Measurements from ENCODE around the gene SLC36A3.
"Not testable (repeated sequence)": the region's sequence is repeated elsewhere in the genome, so short reads cannot be mapped to it uniquely, and the experiment has no call there.

SLC36A3 gene

DNA sequence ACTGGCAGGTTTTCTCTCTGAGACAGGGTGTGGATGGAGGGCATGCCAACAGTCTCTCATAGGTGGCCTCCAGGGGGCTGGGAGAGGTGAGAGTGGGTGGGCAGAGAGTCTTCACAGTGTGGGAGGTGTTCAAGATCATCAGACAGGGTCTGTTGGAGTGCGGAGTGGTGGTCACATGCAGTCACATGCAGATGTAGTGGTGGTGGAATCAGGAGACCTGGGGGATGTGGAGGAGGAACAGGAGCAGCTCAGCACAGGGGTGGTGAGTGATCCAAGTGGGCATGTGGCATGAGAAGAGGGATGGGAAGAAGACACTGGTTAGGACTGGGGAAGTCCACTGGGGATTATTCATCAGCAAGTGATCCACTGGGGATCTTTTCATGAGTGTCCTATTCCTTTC is 44.8 kb downstream of the SLC36A3 start:
- no peak for DNase-seq

DNA sequence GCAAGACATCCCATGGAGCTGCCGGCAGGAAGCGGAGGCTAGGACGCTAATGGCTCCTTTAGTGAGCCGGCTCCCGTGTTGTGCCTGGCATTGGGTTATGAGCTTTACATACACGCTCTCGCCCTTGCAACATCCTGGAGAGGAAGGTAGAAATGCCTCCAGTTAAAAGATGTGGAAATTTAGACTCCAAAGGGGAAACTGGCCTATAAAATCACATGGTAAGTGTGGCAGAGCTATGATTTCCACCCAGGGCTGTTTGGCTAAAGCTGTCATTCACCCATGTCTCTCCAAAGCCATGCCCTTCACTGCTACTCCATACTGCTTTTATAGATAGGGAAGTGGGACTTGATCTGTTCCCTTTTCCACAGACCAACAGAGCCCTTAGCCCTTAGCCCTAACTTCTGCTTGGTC is 45.4 kb downstream of the SLC36A3 start:
- DNase-seq, result no peak

DNA sequence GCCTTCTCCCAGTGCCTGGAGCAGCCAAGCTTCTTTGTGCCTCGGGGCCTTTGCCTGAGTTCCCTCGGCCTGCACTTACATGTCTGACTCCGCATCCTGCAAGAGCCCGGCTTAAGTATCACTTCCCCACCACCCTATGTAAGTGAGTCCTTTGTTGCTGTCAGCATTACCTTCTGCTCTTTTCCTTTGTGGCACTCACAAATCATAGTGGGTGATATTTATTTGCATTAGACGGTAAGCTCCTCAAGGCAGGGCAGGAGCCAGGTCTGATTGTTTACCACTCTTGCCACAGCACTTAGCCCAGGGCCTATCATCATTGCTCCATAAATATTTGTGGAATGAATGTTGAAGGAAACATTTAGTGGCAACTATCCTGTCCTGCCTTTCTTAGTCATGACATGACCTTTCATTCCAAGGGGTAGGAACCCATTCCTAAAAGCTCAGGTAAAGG is 45.8 kb downstream of the SLC36A3 start:
- DNase-seq, result no peak

DNA sequence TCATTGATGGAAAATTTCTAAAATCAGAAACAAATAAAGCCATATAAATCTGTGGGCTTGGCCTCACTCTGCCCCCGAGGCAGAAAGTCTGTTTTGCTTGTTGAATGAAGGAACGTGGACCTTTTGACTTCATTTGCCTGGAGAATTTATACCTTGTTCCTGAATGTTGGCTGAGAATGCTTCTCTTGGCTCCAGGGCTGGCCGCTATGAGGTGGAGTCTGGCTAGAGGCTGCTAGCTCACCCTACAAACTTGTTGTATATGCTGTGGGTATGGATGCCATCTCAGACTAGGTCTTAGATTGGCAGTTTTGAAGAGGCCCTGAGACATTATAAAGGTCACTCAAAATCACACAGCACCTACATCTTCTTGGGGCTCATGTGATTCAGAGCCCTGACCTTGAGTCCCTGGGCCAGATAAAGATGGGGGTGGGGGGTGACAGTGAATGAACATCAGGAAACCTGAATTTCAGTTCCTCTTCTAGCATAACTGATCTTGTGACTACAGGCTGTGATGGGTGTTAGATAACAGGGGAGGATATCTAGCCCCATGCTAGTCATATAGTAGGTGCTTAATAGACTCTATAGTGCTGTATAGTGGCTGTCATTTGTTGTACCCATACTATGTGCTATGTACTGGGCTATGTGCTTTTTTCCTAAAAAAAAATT is 47.8 kb downstream of the SLC36A3 start:
- DNase-seq, result no peak

DNA sequence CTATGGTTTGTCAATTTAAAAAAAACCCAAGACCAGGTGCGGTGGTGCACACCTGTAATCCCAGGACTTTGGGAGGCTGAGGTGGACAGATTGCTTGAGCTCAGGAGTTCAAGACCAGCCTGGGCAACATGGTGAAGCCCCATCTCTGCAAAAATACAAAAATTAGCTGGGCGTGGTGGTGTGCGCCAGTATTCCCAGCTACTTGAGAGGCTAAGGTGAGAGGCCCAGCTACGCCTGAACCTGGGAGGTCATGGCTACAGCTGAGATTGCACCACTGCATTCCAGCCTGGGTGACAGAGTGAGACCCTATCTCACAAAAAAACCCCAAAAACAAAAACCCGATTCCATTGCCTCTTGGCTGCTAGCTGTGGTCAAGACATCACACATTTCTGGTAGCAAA is 48.6 kb downstream of the SLC36A3 start:
- not testable (repeated sequence) for DNase-seq

DNA sequence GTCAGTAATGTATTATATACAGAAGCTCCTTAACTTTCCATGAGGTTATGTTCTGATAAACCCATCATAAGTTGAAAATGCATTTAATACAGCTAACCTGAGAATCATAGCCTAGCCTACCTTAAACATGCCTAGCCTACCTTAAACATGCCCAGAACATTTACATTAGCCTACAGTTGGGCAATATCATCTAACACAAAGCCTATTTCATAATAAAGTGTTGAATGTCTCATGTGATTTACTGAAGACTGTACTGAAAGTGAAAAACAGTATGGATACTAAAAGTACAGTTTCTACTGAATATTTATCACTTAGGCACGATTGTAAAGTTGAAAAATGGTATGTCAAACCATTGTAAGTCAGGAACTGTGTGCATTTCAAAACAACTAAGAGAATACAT is 49.0 kb downstream of the SLC36A3 start:
- DNase-seq, result no peak

DNA sequence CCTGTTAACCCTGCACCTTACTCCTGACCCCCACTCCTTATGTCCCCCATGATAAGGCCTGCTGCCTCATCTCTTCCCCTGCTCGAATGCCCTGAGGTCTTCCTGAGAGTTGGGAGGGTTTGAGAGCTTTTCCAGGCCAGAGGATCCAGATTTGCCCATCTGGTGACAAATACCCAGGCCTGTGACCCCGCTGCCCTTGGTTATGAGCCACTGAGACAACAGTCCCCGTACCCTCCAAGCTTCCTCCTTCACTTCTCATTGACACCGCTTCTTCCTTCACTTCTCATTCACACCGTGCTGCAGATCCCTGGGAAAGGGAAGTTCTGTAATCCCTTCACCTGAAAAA is 50.0 kb downstream of the SLC36A3 start:
- no peak for DNase-seq

DNA sequence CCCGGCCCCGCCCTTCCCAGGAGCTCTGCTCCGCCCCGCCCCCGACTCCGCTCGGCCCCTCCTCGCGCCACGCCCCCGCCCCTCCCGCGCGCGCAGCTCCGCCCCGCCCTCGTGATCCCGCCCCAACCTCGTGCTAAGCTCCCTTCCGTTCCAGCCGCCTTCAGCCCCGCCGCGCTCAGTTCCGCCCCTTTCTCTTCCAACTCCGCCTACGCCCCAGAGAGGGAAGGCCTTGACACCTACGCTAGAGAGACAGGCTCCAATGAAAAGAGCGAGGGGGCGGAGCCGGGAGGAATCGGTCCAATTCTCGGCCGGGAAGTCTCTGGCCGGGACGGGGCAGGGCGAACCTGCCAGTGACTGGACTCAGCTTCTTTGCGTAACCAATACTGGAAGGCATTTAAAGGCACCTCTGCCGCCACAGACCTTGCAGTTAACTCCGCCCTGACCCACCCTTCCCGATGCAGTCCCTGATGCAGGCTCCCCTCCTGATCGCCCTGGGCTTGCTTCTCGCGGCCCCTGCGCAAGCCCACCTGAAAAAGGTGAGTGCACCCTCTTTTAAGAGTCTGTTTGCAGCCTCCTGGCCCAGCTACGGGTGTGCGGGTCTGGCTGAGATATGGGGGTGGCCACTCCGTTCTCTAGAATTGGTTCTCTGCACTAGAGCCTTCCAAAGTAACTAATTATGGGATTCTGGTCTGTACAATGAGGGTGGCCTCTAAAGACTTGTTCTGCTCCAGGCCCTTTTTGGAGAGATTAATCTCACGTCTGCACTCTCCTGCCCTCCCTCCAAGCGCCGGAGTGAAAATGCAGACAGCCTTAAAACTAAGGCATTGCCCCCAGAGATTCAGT is 50.6 kb downstream of the SLC36A3 start, which contains the start of gene GM2A:
GM2A (plus strand) TSS at position 424 of the 843 bp plus-strand sequence; CDS start at position 456, 32 bp downstream.
- DNase-seq, result peak; percentile 99

DNA sequence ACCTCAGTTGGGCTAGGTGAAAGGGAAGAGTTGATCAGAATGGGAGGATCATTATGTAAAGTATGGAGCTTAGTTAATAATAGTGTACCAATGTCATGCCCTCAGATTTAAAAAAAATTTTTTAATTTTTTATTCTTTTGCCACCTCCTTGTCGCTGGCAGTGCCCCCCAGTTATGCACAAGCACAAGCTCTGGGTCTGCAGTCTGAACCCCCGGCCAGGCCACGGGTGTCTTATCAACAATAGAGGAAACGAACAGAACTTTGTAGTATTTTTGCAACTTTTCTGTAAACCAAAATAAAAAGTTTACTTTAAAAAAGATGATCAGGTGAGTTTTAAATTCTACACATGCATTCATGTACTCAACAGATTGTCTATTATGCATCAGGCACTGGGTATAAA is 51.9 kb downstream of the SLC36A3 start:
- no peak for DNase-seq

DNA sequence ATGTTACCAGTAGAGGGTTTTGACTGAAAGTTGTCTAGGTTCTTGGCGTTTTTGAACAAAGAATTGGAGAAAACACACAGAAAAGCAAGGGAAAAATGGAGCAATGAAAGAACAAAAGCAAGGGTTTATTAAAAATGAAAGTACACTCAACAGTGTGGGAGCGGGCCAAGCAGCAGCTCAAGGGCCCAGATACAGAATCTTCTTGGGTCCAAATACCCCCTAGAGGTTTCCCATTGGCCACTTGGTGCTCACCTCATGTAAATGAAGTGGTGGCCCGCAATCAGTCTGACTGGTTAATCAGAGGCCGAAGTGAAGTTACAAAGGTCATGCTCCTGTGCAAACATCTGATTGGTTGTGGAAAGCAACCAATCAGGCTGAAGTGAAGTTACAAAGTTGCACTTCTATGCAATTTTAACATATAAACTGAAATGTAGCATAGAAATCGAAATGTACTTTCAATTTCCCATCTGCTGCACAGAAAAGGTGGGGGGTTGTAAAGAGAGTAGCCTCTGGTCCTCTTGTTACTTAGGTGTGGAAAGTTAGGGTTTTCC is 52.5 kb downstream of the SLC36A3 start:
- DNase-seq, result no peak

DNA sequence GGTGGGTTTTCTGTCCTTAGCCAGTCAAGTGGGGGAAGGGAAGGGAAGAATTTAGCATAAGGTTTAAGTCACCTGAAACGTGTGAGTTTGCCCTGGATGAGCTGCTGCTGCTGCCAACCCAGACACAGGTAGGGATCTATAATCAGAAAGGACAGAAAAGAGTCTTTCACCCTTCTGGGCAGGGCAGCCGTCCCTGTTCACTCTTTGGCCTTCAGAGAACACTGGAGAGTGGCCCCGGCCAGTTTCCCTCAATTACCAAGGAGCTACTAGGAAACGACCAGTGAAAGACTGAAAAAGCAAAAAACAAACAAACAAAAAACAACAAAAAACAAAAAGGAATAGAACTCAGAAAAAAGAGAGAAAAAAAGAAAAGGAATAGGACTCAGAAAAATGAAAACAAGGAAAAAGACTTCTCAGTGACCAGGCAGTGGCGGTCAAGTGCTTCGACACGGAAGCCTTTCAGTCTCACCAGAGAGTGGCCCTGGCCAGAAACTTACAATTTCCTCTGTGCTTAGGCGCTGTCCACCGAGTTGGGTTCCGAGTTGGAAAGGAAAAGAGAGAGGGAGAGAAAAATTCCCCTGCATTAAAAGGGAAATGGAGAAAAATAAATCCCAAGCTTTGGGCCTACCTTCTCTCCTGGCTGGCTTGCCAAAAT is 53.1 kb downstream of the SLC36A3 start:
- DNase-seq, result no peak

DNA sequence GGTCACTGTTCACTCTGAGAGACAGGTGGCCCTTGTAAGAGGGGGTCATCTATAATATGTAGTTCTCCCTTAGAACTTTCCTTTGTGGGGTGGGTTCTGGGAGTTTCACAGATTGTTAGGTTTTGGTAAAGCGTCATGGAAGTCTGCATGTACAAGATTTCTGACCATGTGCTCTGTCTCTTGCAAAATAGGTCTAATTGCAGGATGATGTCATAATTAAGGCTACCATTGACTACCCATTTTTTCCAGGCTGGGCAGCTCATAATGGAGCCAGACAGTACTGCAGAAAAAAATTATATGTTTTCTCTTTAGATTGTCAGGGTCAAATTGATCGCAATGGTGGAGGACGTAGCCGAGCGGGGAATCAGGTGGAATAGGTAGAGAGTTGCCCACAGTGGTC is 54.3 kb downstream of the SLC36A3 start:
- DNase-seq, result no peak

DNA sequence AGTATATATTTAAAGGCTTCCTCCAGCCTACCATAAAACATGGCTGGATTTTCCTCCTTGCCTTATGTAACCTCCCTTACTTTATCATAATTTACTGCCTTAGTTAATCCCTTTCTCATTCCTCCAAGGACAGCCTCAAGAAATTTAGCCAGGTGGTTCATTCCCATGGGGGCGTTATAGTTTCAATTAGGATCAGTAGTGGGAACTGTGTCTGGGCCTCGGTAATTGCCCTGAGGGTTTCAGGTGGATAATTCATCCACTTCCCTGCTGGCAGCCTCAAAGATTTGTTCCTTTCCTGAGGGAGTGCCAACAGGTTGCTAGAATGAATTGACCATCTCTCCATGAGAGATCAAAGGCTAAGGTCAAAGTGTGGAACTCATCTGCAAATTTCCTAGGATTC is 54.9 kb downstream of the SLC36A3 start:
- DNase-seq, result no peak

DNA sequence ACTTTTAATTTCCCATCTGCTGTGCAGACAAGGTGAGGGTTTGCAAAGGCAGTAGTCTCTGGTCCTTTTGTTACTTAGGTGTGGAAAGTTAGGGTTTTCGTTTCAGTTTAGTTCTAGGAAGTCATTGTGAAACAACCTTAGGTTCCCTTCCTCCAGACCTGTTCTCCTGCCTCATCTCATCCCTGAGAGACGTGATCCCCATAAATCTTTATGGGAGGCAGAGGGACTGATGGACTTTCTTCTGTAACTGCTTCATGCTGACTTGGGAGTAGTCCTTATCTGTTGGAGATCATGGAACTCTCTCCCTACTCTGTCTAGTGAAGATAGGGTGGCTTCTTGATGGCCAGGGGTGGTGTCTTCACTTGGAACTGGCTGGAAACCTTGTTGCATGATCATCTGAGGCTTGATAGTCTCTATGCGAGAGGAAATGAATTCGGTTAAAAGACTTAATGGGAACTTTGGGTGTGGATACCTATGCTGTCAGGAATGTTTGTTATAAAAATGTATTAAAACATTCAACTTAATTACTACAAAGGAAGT is 57.8 kb downstream of the SLC36A3 start:
- DNase-seq, result no peak

DNA sequence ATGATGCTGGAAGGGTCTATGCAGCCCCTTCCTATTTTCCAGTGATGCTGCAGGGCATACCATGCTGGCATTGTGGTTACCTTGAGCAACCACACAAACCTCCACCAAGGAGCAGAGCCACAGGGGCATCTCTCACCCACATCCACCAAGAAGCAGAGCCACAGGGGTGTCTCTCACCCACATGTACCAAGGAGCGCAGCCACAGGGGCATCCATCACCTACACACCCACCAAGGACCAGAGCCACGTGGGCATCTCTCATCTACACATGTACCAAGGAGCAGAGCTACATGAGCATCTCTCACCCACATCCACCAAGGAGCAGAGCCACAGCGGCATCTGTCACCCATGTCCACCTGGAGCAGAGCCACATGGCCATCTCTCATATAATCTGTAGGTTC is 59.4 kb downstream of the SLC36A3 start:
- no peak for DNase-seq

DNA sequence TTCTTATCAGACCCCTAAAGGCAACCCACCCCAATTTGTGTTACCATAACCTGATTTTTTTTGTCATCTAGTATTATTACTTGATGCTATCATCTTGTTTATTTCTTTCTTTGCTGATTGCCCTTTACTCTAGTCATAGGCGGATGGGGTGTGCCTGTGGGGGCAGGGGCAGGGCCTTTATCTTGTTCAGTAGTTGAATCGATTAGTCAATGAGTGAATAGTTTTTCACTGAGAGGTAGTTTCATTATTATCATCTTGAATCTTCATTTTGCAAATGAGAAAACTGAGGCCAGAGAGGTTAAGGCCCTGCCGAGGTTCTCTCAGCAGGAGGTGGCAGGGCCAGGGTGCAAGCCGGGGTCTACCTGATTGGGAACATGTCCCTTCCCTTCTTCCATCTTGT is 60.0 kb downstream of the SLC36A3 start:
- DNase-seq, result no peak

DNA sequence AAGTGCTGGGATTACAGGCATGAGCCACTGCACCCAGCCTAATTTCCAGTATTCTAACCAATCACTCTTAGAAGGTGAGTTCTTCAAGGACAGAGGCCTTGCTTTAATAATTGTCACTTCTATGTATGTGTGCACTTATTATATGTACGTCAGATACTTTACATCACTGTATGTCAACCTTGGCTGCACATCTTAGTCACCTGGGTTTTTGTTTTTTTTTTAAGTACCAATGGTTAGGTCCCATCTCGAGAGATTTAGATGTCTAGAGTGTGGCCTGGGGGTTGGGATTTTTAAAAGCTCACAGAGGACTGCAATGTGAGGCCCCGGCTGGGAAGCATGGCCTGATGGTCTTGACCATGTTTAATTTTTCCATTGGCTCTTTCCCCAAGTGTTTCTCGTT is 60.4 kb downstream of the SLC36A3 start:
- DNase-seq, result no peak

DNA sequence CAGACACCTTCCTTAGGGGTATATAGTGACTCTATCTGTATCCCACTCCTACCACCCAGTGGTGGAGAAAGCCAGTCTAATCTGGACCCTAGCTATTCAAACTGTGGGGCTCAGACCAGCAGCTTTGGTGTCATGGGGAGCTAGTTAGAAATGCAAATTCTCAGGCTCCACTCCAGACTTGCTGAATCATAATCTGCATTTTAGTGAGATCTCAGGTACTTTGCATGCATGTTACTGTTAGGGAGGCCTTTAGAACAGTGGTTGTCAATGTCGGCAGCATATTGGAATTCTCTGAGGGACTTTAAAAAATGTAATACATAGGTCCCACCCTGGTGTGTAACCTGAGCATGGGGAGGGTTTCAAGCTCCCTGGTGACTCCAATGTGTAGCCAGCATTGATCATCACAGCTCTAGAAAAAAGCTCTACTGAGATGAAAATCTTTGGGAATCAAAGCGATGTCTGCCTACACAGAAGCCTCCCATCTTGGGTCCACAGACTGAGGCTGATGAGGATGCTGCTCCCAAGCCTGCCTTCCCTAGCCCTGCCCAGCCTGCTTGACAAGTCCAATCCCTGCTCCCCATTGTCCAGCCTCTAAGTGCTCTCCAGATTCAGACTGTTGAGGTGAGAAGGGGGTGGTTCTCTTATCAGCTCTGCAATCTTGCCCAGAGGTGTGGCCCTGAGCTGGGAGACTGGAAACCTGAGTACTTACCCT is 62.5 kb downstream of the SLC36A3 start:
- no peak for DNase-seq

DNA sequence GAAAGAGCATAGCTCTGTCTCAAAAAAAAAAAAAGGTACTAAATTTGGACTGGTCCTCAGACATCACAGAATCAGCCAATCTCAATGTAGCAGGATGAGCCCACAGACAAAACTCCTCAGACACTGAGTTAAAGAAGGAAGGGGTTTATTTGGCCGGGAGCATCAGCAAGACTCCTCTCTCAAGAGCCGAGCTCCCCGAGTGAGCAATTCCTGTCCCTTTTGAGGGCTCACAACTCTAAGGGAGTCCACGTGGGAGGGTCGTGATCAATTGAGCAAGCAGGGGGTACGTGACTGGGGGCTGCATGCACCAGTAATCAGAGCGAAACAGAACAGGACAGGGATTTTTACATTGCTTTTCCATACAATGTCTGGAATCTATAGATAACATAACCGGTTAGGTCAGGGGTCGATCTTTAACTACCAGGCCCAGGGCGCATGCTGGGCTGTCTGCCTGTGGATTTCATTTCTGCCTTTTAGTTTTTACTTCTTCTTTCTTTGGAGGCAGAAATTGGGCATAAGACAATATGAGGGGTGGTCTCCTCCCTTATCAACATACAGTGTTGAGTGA is 63.2 kb downstream of the SLC36A3 start:
- DNase-seq, result not testable (repeated sequence)

DNA sequence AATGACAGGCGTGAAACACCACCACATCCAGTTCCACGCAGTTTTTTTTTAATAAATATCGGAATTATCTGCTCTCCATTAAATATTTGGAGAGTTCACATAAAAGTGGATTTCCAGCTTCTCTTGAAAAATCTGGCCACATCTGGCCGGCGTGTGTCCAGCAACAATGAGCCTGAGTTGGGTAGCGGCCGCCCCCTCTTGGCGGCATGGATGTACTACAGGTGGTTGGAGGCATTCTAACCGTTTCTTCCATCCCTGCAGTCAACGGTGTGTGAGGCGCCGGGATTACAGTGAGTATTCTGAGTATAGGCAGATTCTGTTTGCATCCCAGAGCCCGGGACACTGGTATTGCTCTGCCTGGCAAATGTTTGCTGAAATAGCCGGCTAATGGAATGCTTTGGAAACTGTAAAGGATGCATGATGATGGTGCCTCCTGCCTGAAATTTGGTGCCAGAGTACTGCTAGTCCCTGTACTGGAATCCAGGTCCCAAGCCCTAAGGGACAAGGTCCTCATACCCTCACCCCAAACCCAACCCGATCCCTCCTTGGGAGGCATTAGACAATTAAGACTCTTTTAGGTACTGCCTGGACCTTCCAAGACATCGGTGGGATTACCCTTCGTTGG is 64.2 kb downstream of the SLC36A3 start:
- peak; percentile 20 for DNase-seq

DNA sequence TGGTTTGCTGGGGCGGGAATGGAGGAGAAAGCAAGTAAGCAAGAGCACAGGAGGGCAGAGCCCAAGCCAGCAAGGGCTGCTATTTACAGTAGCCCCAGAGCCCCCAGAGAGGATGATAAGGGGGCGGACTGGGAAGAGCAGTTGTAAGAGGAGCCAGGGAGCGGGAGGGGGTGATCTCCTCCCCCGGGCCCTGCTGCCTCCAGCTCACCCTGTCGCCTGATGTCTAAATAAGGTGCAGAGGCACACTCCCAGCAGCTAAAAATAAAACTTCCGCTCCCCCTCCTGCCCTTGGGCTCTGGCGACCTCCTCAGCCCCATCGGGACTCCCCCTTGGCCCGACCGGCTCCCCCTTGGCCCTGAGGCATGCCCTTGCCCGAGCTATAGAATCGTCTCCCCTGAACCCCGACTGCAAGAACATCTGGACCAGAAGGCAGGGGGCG is 65.2 kb downstream of the SLC36A3 start:
- DNase-seq, result no peak

DNA sequence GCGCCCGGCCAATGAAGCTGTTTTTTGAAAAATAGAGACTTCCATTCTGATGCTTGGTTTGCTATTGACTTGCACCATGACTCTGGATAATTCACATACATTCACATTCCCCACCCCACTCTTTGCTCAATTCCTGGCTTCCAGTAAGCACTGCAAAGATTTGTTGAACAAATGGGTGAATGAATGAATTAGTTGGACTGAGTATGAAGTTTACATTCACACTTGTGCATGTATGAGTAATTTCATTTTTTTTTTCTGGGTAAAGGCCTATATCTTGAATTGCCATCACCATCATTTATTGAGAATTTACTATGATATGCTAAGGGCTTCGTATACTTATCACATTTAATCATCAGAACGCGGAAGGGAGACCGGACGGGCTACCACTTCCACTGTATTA is 65.9 kb downstream of the SLC36A3 start:
- no peak for DNase-seq
